Measurements from ENCODE around the gene TNFSF13. TPM values are rescaled to one million over a fixed set of nuclear protein-coding genes. Genes with fewer than 3 reads are reported as not detected.

TNFSF13 gene
- total and polyA plus RNA-seq, 2 of the 4 experiments (the other 2 are of a cell fraction): 1.3 TPM; not detected in 1

GRCh38 chr17:7512824-7513540, 45.6 kb upstream of the TNFSF13 start:
- no peak overlapping the region for H3K18ac ChIP-seq (ENCODE audit: low read depth, low read length)
- no peak overlapping the region for H4K5ac ChIP-seq (ENCODE audit: low read depth, low read length)
- H4K20me1 ChIP-seq (ENCODE audit: insufficient read depth, low read length): peaks cover 3% of the 10 kb centered on the region; the same call in 1 of the 2 replicates
- no peak overlapping the region for H3K14ac ChIP-seq (replicated peaks; ENCODE audit: low read depth, low read length)
- H3K4ac ChIP-seq (ENCODE audit: low read depth, low read length): no peak overlapping the region
- H3K9ac ChIP-seq (ENCODE audit: low read depth, low read length): no peak overlapping the region
- H2AK9ac ChIP-seq (replicated peaks; ENCODE audit: low read depth, low read length, poor library complexity): no peak overlapping the region
- no TSS peak for BruUV-seq (replicated peaks)
- no peaks in the 10 kb centered on the region for H3K9me3 ChIP-seq (ENCODE audit: control insufficient read depth, insufficient read depth, low read length)
- ChIA-PET POLR2A (ENCODE audit: unreplicated experiment) (no interaction called here), CTCF (interaction anchor here (0.5 to 3.7 kb wide), 4 partner anchors 13 to 76 kb away, joined by 3 to 24 read pairs (median 3); partner anchors contain the start of gene SENP3)
- in situ Hi-C loops (cut with MboI; ENCODE audit: low sequenced_read_pairs) (loop anchor here (5.0 kb wide), 1 partner anchor 39 kb away; no protein-coding TSS in a partner anchor), dilution Hi-C loops (cut with HindIII; ENCODE audit: low sequenced_read_pairs, unreplicated experiment) (no loop called here), intact Hi-C loops (cut with micrococcal nuclease) (no loop called here)
- H3K4me3 ChIP-seq (ENCODE audit: insufficient read depth, low read depth, low read length): no peak overlapping the region
- H2BK120ac ChIP-seq (ENCODE audit: low read depth, low read length): no peak overlapping the region
- 0 out of 2 replicates have a peak, but pooled peaks cover 1% of the 10 kb centered on the region for H3K4me1 ChIP-seq (ENCODE audit: control insufficient read depth, insufficient read depth, low read length)
- H3K27ac ChIP-seq (ENCODE audit: insufficient read depth, low read length): no peak overlapping the region
- ATAC-seq (ENCODE audit: low read depth): no peak
- 0 out of 4 replicates have a peak, but pooled peaks cover 0 to 7% of the 10 kb centered on the region in 2 experiments for H3K79me1 ChIP-seq (ENCODE audit: low read depth in 1 of 2, low read length in 2 of 2)
- TF ChIP-seq MAFK (IDR thresholded peaks at IDR 0.05; ENCODE audit: low read depth, low read length) (no peak), BHLHE40 (IDR thresholded peaks at IDR 0.05; ENCODE audit: low read depth, low read length) (no peak), FOS (IDR thresholded peaks at IDR 0.05; ENCODE audit: low read depth, low read length) (no peak), CHD1 (IDR thresholded peaks at IDR 0.05; ENCODE audit: low read depth, low read length) (no peak), RFX5 (IDR thresholded peaks at IDR 0.05; ENCODE audit: low read depth, low read length) (no peak)
- no peak overlapping the region for H2AK5ac ChIP-seq (ENCODE audit: low read depth, low read length)
- no peak overlapping the region for H2BK20ac ChIP-seq (ENCODE audit: low read depth, low read length)
- H3K27me3 ChIP-seq (ENCODE audit: control insufficient read depth, insufficient read depth, low read length): no peaks in the 10 kb centered on the region
- no peaks in the 10 kb centered on the region for H3K9me1 ChIP-seq (ENCODE audit: insufficient read depth, low read length)
- DNase-seq: no peak
- no peak overlapping the region for H3K4me2 ChIP-seq (ENCODE audit: low read depth, low read length)
- H3K23ac ChIP-seq (ENCODE audit: low read depth, low read length): no peak overlapping the region
- H4K8ac ChIP-seq (ENCODE audit: low read depth in 2 of 2, low read length in 2 of 2): no peak overlapping the region
- H2BK15ac ChIP-seq (ENCODE audit: low read depth, low read length): no peak overlapping the region
- H3K36me3 ChIP-seq (ENCODE audit: control insufficient read depth, insufficient read depth, low read length): peaks cover 62% of the 10 kb centered on the region
- 96% methylated on average over 17 of the region's 20 CpGs; no CpG with 5 or more reads in 1 of the 2 experiments for WGBS, 2 experiments (ENCODE audit: extremely low coverage in 2 of 2, insufficient read length in 1 of 2)
- no peak overlapping the region for H4K91ac ChIP-seq (ENCODE audit: insufficient read depth, low read depth, low read length)
- H2BK5ac ChIP-seq (ENCODE audit: low read depth, low read length, poor library complexity, severe bottlenecking): no peak overlapping the region
- no peak overlapping the region for H3K56ac ChIP-seq (ENCODE audit: extremely low read depth, insufficient read depth, low read length)
- H2AFZ ChIP-seq (replicated peaks; ENCODE audit: low read length, poor library complexity): no peak overlapping the region

Measured in IMR-90 (cell line).